GF-D8 (cell line): ENCODE results near the gene PLEKHM1.

Experiments used
- DNase-seq: peaks from one replicate; lab custom pipeline; 2025; lab: John Stamatoyannopoulos, UW

PLEKHM1 gene

GRCh38 chr17:45427181-45427835, 63.2 kb downstream of the PLEKHM1 start:
- DNase-seq = no peak

- DNase-seq = no peak
Measured at GRCh38 chr17:45426561-45426960, 64.0 kb downstream of the PLEKHM1 start.

- DNase-seq = no peak
Measured at GRCh38 chr17:45425984-45426413, 64.5 kb downstream of the PLEKHM1 start.

GRCh38 chr17:45425125-45425983, 65.2 kb downstream of the PLEKHM1 start:
- DNase-seq = no peak

GRCh38 chr17:45424769-45425124, 65.8 kb downstream of the PLEKHM1 start:
- DNase-seq = no peak

- DNase-seq = no peak
Measured at GRCh38 chr17:45423975-45424335, 66.6 kb downstream of the PLEKHM1 start.

GRCh38 chr17:45423304-45423974, 67.1 kb downstream of the PLEKHM1 start:
- DNase-seq = no peak

GRCh38 chr17:45414990-45415881, 75.3 kb downstream of the PLEKHM1 start:
- peak; percentile 3 for DNase-seq

- peak; percentile 15 for DNase-seq
Measured at GRCh38 chr17:45413498-45413923, 77.0 kb downstream of the PLEKHM1 start.

GRCh38 chr17:45411348-45412105, 79.0 kb downstream of the PLEKHM1 start:
- no peak for DNase-seq

- DNase-seq = peak; percentile 51
Measured at GRCh38 chr17:45410144-45411091, 80.1 kb downstream of the PLEKHM1 start.

GRCh38 chr17:45409659-45410076, 80.9 kb downstream of the PLEKHM1 start:
- DNase-seq = no peak

- DNase-seq = no peak
Measured at GRCh38 chr17:45408611-45409421, 81.7 kb downstream of the PLEKHM1 start.

- DNase-seq = no peak
Measured at GRCh38 chr17:45406107-45406506, 84.4 kb downstream of the PLEKHM1 start.

GRCh38 chr17:45405250-45406086, 85.1 kb downstream of the PLEKHM1 start:
- DNase-seq = no peak

- DNase-seq = no peak
Measured at GRCh38 chr17:45404870-45405249, 85.7 kb downstream of the PLEKHM1 start.

- DNase-seq = no peak
Measured at GRCh38 chr17:45403906-45404490, 86.5 kb downstream of the PLEKHM1 start.

GRCh38 chr17:45402916-45403315, 87.6 kb downstream of the PLEKHM1 start:
- no peak for DNase-seq
